Adrenal gland (tissue), 12 donors: ENCODE measurements around the gene DBX2. TPM values are rescaled to one million over a fixed set of nuclear protein-coding genes. Genes with fewer than 3 reads are reported as not detected.

ENCODE experiments used
- DNase-seq, 7 donors: peaks; one replicate each; pipeline ENCODE4 v3.0.0-alpha.2; 2019 to 2020
- H3K27ac ChIP-seq, 5 donors: fragments of 200-600 bp; sonication (generic) in 4 of 5; 1 replicate in 3 of 5; 2 replicates in 2 of 5; pipeline versions ENCODE4 v1.5.1 to v1.8.0; 2016 to 2020; ENCODE audit warnings: mild to moderate bottlenecking in 1 of 5
- H3K27me3 ChIP-seq: fragments of 200-600 bp; 2 replicates; pipeline ENCODE4 v1.8.0; 2021
- H3K36me3 ChIP-seq, 2 donors: fragments of 200-600 bp; replicated peaks in 1 of 2; 1 replicate in 1 of 2; 2 replicates in 1 of 2; pipeline versions ENCODE4 v1.5.1 to v1.8.0; 2018 to 2022
- H3K4me1 ChIP-seq, 2 donors: fragments of 200-600 bp; replicated peaks in 1 of 2; 1 replicate in 1 of 2; 2 replicates in 1 of 2; pipeline versions ENCODE4 v1.5.1 to v1.8.0; 2018 to 2021
- H3K4me3 ChIP-seq, 4 donors: fragments of 200-600 bp; sonication (generic) in 3 of 4; one replicate each; pipeline ENCODE4 v1.5.1; 2016 to 2018
- H3K9me3 ChIP-seq, 3 donors: fragments of 200-600 bp; sonication (generic) in 1 of 3; replicated peaks in 1 of 3; 1 replicate in 2 of 3; 2 replicates in 1 of 3; pipeline versions ENCODE4 v1.5.1 to v1.8.0; 2016 to 2021
- POLR2A ChIP-seq, 2 donors: fragments of 450-650 bp; IDR thresholded peaks; one replicate each; pipeline ENCODE4 v1.6.1; 2017; ENCODE audit warnings: antibody characterized with exemption in 2 of 2, mild to moderate bottlenecking in 2 of 2, moderate library complexity in 1 of 2
- WGBS, 4 donors: extraction: QIAGEN DNeasy Blood & Tissue Kit in 2 of 4; methylation state at CpG; one replicate each; pipeline versions ENCODE4 v1.1.5 to v1.1.7; 2013 to 2017; 5-methylcytosine and 5-hydroxymethylcytosine counted together
- intact Hi-C, 2 donors: fragments of 100-400 bp; cut with DNase I; formaldehyde crosslinking; loops; one replicate each; pipeline versions ENCODE4 v1.14.1 to v1.15.0; 2022 to 2023
- polyA plus RNA-seq, 3 donors: library from polyadenylated mRNA; stranded (reverse); fragments of 200-250 nt in 2 of 3; fragments of 350-450 nt in 1 of 3; fragmentation: Illumina TruSeq in 1 of 3; extraction: RNeasy Lipid Tissue Mini Kit (QIAGEN cat#74804) in 1 of 3; gene quantifications; one replicate each; pipeline ENCODE4 v1.2.3, GENCODE V29; 2013 to 2014
- total RNA-seq, 9 donors: library from RNA; depleted of rRNA in 4 of 9; stranded (reverse); fragments of >200 nt in 4 of 9; fragments of 120-200 nt in 1 of 9; fragmentation: NEBNext Ultra II Directional in 1 of 9; extraction: Animal tissue kit (Norgen Biotek cat#: 25700) in 1 of 9; gene quantifications; one replicate each; pipeline versions ENCODE4 v1.1.0 to v1.2.4, GENCODE V29; 2013 to 2023
- TF ChIP-seq, protein P1 (sequence below), 6 experiments: fragments of 450-650 bp in 4 of 6; fragments of 200-600 bp in 2 of 6; sonication (generic) in 1 of 6; IDR thresholded peaks; 1 replicate in 5 of 6; 2 replicates in 1 of 6; pipeline versions ENCODE4 v1.5.1 to v1.8.0; 2016 to 2021; ENCODE audit warnings: antibody characterized with exemption in 6 of 6, mild to moderate bottlenecking in 2 of 6, moderate library complexity in 1 of 6
- donor health status: healthy with polysubstance abuse.
- donor health status: Bipolar disorder and iron deficiency.
- donor health status: DM: yes; HTN: yes; CAD: no.
- donor health status: DM: no; HTN: no; CAD: no.
- donor health status: DM: no; HTN: no; CAD: no.
- donor health status: DM: yes; HTN: yes; CAD: no.

The DBX2 gene
- total and polyA plus RNA-seq, 12 donors, result 0.03 to 0.16 (median 0.06) TPM; not detected in 9

DNA sequence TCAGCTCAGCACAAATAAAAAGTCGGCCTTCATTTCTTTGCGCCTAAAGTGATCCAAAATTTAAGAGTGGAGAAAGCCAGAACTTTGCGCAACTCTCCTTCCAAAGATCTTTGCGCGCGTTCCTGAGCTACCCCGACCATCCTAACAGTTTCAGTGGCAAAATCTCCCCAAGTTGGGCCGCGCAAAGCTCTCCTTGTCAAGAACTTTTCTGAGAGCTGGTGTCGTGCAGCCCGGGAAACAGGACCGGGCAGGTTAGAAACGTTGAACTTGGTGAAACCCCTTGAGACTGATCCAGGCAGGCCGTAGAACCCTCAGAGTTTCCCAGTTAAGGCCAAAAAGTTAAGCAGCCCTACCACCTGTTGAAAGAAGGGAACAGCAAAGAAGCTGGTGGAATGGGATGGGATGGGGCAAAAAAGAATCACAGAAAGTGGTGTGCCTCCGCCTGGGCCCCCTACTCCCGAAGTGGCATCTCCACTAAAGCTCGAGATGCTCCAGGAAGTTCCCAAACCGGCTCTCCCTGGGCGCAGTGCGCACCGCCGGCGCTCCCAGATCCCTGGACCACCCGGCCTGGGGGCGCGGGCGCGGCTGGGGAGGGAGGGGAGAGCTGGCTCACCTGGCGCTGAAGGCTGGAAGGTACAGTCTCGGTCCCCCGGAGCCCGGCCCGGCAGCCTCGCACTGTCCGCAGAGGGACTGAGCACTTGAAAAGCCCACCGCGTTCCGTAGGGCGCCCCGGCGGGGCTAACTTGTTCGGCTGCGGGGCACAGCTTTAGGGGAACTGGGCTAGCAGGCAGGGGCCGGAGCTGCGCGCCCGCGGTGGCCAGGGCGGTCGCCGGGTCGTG, 768 bp downstream of the DBX2 start:
- Histone ChIP-seq H3K9me3 (no peaks in the 10 kb centered on the region), H3K4me3 (no peak overlapping the region), H3K27ac (no peak overlapping the region), H3K4me1 (no peaks in the 10 kb centered on the region), H3K36me3 (no peaks in the 10 kb centered on the region), H3K27me3 (peaks cover 28% of the 10 kb centered on the region)
- 3 to 12% (median 6%) methylated on average over 17 to 52 of the region's 52 CpGs for WGBS, 4 donors
- intact Hi-C loops, result no loop called here
- DNase-seq, result no peak
- TF ChIP-seq POLR2A (IDR thresholded peaks at IDR 0.05), result no peak

DNA sequence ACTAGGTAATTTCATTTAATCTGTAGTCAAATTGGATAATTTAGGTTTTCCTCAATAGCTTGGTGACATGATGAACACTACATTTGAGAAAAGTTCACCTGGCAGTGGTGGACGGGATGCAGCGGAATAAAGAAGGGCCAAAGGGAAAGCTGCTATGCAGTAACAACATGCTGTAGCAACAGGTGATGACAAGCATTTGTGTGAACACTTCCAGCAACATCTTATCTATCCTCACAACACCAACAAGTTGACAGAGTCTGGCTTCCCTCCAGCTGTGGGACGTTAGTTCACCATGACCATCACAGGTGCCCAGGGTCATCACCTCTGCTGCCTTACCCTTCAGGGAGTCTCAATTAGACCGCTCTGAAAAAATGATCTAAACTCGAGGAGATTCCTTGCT, 8.3 kb downstream of the DBX2 start:
- WGBS, 4 donors, result 61 to 83% (median 69%) methylated on average over 5 of the region's 5 CpGs

DNA sequence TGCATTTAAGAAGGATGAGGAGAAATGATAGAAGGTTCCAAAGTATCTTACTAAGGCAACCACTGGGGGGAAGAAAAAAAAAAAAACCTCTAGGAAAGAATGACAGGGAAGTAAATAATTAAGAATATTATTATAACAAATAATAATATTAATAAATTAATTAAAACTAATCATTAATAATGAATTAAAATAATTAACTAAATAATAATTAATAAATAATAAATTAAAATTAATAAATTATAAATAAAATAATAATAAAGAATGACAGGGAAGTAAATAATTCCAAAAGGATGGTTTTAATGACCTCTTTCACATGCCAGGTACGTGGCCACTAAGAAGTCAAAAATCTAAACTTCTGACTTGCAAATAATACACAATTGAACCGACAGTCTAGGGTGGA, 9.9 kb downstream of the DBX2 start:
- Histone ChIP-seq H3K9me3 (no peaks in the 10 kb centered on the region), H3K4me3 (no peak overlapping the region), H3K27me3 (no peaks in the 10 kb centered on the region), H3K27ac (no peak overlapping the region), H3K4me1 (no peaks in the 10 kb centered on the region), H3K36me3 (no peaks in the 10 kb centered on the region)
- WGBS, 4 donors, result 77 to 88% (median 84%) methylated on average over 2 of the region's 2 CpGs
- TF ChIP-seq, protein P1, sequence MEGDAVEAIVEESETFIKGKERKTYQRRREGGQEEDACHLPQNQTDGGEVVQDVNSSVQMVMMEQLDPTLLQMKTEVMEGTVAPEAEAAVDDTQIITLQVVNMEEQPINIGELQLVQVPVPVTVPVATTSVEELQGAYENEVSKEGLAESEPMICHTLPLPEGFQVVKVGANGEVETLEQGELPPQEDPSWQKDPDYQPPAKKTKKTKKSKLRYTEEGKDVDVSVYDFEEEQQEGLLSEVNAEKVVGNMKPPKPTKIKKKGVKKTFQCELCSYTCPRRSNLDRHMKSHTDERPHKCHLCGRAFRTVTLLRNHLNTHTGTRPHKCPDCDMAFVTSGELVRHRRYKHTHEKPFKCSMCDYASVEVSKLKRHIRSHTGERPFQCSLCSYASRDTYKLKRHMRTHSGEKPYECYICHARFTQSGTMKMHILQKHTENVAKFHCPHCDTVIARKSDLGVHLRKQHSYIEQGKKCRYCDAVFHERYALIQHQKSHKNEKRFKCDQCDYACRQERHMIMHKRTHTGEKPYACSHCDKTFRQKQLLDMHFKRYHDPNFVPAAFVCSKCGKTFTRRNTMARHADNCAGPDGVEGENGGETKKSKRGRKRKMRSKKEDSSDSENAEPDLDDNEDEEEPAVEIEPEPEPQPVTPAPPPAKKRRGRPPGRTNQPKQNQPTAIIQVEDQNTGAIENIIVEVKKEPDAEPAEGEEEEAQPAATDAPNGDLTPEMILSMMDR (IDR thresholded peaks at IDR 0.05), result no peak
- no peak for TF ChIP-seq POLR2A (IDR thresholded peaks at IDR 0.05)
- DNase-seq, result no peak
- intact Hi-C loops, result no loop called here

More for the DNA sequence above, 8.3 kb downstream of the DBX2 start:
- no peak overlapping the region for H3K4me3 ChIP-seq
- H3K27ac ChIP-seq, result no peak overlapping the region
- H3K9me3 ChIP-seq, result no peaks in the 10 kb centered on the region
- intact Hi-C loops, result no loop called here
- DNase-seq, result no peak
- H3K4me1 ChIP-seq, result no peaks in the 10 kb centered on the region
- no peaks in the 10 kb centered on the region for H3K27me3 ChIP-seq
- TF ChIP-seq, protein P1 (IDR thresholded peaks at IDR 0.05), result no peak
- no peak for TF ChIP-seq POLR2A (IDR thresholded peaks at IDR 0.05)
- no peaks in the 10 kb centered on the region for H3K36me3 ChIP-seq

DNA sequence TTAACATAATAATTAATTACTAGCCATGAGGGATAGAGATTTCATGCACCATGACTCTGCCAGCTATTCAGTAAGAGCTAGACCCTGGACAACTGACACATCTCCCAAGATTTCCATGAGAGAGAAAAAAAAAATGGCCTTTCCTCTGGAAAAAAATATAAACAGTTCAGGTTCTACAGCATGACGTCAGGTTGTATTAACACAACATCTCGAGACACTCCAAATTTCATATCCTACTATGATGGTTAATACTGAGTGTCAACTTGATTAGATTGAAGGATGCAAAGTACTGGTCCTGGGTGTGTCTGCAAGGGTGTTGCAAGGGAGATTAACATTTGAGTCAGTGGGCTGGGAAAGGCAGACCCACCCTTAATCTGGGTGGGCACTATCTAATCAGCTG, 11.1 kb downstream of the DBX2 start:
- intact Hi-C loops, result no loop called here
- Histone ChIP-seq H3K27me3 (no peaks in the 10 kb centered on the region), H3K36me3 (no peaks in the 10 kb centered on the region), H3K4me1 (no peaks in the 10 kb centered on the region), H3K4me3 (no peak overlapping the region), H3K27ac (no peak overlapping the region), H3K9me3 (no peaks in the 10 kb centered on the region)
- no peak for TF ChIP-seq POLR2A (IDR thresholded peaks at IDR 0.05)
- no peak for DNase-seq
- 69 to 89% (median 79%) methylated on average over 2 of the region's 2 CpGs for whole genome bisulfite sequencing, 4 donors

DNA sequence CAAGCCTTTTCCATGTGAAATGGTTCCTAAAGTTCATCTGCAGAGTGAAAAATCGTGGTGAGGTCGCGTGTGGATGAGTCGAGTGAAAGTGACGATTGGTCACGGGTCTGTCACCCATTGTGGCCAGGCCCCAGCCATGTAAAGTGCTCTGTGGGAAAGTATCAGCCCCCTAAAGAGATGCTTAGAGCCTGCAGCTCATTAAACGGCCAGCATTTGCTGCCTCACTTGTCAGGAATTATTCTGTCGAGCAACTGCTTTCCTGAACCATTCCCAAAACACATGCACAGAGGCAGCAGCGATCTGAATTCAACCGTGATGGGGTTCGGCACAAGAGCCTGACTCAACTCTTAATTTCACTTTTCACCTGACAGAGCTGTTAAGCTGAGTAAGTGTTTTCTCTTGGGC, 16.0 kb downstream of the DBX2 start:
- Histone ChIP-seq H3K4me1 (no peaks in the 10 kb centered on the region), H3K27me3 (no peaks in the 10 kb centered on the region), H3K27ac (no peak overlapping the region), H3K36me3 (no peaks in the 10 kb centered on the region), H3K9me3 (no peaks in the 10 kb centered on the region), H3K4me3 (no peak overlapping the region)
- 56 to 68% (median 58%) methylated on average over 11 of the region's 11 CpGs for WGBS, 4 donors
- no peak for DNase-seq
- TF ChIP-seq POLR2A (IDR thresholded peaks at IDR 0.05), result no peak
- TF ChIP-seq, protein P1 (IDR thresholded peaks at IDR 0.05), result no peak
- intact Hi-C loops, result no loop called here
